NCI-H1694 (cell line): ENCODE results near the gene EIF3B.
"Not testable (repeated sequence)": the region's sequence is repeated elsewhere in the genome, so short reads cannot be mapped to it uniquely, and the experiment has no call there.

Source experiments
- DNase-seq: peaks from one replicate; lab custom pipeline; 2025; lab: John Stamatoyannopoulos, UW

Gene EIF3B

DNA sequence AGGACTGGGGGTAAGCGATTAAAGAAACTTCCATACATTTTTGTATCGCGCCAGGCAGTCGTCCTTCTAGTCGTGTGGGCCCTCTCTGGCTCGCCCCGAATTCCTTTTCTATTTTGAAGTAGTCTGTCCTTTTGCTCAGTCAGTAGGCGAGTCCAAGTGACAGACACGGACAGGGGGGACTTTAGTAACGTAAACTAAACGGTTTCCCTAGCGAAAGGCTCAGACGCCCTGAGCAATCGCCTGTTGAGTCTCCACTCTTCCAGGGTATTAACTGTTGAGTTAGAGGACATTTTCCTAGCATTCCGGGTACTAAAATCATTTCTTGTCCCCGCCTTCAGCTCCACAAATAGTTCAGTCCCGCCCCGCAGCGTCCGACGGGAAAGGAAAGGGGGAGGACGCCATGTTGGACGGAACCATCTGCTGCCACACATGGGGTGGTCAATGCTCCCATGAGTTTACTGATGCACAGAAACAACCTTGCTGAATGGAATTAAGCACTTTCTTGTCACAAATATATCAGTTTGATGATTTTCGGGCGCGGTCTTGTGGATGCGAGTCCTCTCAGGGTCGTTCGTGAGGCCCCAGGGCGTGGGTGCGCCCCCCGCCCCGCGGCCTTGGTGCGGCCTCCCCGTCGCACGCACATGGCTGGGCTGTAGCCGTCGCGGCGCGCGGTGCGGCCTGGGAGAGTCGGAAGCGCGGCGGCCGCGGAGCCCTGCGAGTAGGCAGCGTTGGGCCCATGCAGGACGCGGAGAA, at the start of gene EIF3B:
Gene EIF3B (plus strand): TSS at position 642 of the 753 bp plus-strand sequence. CDS start 95 bp downstream, at position 737.
- peak; percentile 91 for DNase-seq

GRCh38 chr7:2305258-2305657, 49.4 kb upstream of the EIF3B start:
- not testable (repeated sequence) for DNase-seq

DNA sequence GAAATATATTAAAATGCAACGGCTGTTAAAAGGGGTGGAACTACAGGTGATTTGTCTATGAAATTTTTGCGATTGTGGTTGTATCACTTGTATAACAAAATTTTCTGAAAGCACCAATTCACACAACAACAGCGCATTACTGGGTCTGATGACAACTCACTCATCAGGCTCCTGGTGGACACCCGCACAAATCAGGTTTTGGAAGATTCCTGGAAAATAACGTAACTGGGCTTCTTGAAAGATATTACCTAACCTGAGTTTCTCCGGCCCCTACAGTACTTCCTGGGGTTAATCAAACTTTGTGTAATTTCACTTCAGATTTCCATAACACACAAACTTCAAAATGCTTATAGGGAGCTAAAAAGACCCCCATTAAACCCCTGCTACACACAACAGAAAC, 47.9 kb upstream of the EIF3B start:
- no peak for DNase-seq

DNA sequence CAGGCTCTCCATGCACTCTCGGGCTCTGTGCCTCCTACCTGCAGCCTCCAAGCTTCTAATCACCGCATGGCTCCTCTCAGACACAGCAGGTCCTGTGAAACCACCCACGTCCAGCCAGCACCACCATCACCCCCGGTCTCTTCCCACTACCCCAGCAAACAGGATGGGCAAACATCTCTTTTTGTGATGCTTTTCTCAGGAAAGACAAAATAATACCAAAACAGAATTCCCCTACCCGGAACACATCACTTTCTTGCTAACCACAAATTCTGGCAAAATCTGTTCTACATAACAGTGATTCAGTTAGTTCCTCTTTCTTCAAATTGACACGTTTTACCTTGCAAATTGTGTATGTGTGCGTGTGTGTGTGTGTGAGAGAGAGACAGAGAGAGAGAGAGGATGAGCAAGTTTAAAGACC, 46.9 kb upstream of the EIF3B start:
- DNase-seq, result no peak

- DNase-seq, result no peak
Measured at GRCh38 chr7:2309889-2310331, 44.7 kb upstream of the EIF3B start.

DNA sequence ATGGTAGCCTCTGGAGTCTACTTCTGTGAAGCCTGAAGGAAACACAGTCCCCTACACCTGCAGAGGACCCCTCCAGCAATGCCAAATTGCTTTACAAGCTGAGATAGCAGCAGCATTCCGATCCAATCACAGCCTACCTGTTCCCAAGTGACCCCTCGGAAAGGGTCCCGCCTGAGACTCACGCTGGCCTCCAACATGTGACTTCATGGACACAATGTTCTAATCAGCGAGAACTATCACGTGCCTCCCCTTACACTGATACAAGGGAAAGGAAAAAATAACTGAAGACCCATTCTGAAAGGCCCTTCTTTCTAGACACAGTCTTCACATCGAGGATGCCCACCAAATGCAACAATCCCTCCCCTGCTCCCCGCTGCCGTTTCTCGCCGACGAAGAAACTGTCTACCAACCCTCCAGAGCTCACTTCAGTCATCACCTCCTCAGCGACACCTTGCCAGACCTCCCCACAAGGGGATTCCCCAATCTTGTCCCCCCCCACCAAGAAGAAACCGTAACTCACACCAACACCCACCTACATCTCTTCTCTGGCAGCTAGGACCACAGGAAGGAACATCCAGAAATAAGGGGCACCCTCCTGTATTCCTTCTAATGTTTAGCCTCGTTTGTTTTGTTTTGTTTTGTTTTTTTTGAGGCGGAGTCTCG, 42.2 kb upstream of the EIF3B start:
- DNase-seq, result no peak

DNA sequence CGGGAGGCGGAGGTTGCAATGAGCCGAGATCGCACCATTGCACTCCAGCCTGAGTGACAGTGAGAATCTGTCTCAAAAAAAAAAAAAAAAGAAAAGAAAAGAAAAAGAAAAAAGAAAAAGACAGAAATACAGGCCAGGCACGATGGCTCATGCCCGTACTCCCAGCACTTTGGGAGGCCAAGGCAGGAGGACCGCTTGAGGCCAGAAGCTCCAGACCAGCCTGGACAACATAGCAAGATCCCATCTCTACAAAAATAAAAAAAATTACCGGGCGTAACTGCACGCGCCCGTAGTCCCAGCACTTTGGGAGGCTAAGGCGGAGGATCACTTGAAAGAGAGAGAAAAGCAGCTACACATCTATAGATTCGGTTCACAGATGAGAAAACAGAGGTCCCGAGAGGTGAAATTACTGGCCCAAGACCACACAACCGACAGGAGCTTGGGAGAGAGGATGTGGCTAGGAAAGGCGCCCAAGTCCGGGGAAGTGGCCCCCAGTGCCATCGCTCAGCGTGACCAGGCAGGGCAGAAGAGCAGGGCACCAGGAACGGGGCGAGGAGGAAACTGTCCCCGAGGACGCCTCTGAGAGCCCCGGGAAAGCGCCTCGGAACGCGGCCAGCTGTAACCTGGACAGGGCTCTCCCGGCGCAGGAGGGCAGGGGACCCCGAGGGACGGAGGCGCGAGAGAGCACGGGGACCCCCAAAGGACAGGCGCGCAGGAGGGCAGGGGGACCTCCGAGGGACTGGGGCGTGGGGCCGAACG, 41.0 kb upstream of the EIF3B start:
- DNase-seq, result no peak

DNA sequence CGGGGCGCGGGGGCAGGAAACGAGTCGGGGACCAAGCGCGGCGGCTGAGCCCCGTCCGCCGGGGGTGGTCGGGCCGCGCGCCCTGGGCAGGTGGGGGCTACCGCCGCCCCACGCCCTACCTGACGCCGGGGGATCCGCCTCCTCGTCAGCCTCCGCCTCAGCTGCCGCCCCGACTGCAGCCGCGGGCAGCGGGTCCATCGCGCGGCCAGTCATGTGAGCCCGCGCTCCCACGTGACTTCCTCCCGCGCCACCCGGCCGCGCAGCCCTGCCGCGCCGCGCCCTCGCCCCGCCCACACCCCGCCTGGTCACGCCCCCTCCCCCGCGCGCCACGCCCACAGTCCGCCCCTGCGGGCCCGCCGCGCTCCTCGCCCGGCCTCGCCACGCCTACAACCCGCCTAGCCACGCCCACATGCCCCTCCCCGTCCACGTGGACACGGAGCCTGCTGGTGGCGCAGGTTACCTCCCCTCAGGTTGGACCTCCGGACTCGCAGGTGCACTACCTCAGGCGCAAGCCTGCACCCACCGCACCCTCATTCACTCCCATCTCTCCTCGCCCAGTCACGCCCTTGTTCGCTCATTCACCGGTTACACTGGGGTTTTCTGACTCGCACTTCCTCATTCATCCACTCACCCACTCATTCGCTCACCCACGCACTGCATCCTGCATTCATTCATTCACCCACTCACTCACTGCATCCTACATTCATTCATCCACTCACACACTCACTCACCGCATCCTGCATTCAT, 40.2 kb upstream of the EIF3B start, which contains the start of gene SNX8:
Gene SNX8 (minus strand): TSS at position 233 of the 747 bp plus-strand sequence. CDS start 20 bp downstream, at position 213.
- DNase-seq, result peak; percentile 64

DNA sequence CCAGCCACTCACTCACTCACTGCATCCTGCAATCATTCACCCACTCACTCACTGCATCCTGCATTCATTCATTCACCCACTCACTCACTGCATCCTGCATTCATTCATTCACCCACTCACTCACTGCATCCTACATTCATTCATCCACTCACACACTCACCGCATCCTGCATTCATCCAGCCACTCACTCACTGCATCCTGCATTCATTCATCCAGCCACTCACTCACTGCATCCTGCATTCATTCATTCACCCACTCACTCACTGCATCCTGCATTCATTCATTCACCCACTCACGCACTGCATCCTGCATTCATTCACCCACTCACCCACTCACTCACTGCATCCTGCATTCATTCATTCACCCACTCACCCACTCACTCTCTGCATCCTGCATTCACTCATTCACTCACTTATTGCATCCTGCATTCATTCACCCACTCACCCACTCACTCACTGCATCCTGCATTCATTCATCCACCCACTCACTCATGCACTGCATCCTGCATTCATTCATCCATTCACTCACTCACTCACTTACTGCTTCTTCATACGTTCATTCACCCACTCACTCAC, 39.6 kb upstream of the EIF3B start:
- DNase-seq, result not testable (repeated sequence)

DNA sequence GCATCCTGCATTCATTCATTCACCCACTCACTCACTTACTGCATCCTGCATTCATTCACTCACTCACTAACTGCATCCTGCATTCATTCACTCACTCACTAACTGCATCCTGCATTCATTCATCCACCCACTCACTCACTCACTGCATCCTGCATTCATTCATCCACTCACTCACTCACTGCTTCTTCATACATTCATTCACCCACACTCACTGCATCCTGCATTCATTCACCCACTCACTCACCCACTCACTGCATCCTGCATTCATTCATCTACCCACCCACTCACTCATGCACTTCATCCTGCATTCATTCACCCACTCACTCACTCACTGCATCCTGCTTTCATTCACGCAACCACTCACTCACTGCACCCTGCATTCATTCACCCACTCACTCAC, 38.8 kb upstream of the EIF3B start:
- DNase-seq, result no peak

DNA sequence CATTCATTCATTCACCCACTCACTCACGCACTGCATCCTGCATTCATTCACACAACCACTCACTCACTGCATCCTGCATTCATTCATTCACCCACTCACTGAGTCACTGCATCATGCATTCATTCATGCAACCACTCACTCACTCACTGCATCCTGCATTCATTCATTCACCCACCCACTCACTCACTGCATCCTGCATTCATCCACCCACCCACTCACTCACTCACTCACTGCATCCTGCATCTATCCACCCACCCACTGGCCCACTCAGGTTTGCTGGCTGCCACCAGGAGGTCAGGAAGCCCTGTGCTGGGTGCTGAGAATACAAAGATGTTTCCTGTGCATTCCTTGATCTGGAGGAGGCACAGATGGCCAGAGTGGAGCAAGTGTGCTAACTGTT, 38.0 kb upstream of the EIF3B start:
- no peak for DNase-seq

- no peak for DNase-seq
Measured at GRCh38 chr7:2317556-2318293, 36.9 kb upstream of the EIF3B start.

- DNase-seq, result no peak
Measured at GRCh38 chr7:2321020-2321419, 33.6 kb upstream of the EIF3B start.

GRCh38 chr7:2325162-2325561, 29.5 kb upstream of the EIF3B start:
- no peak for DNase-seq

- DNase-seq, result no peak
Measured at GRCh38 chr7:2326951-2327350, 27.7 kb upstream of the EIF3B start.

- DNase-seq, result no peak
Measured at GRCh38 chr7:2330493-2330892, 24.1 kb upstream of the EIF3B start.

DNA sequence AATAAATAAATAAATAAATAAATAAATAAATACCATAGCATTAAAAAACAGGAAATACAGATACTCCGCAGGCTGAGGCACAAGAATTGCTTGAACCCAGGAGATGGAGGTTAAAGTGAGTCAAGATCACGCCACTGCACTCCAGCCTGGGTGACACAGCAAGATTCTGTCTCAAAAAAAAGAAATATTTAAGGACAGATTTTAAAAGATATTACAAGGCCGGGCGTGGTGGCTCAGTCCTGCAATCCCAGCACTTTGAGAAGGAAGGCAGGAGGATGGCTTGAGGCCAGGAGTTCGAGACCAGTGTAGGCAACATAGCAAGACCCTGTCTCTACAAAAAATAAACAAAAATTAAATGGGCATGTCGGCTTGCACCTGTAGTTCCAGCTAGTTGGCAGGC, 22.9 kb upstream of the EIF3B start:
- DNase-seq, result no peak

DNA sequence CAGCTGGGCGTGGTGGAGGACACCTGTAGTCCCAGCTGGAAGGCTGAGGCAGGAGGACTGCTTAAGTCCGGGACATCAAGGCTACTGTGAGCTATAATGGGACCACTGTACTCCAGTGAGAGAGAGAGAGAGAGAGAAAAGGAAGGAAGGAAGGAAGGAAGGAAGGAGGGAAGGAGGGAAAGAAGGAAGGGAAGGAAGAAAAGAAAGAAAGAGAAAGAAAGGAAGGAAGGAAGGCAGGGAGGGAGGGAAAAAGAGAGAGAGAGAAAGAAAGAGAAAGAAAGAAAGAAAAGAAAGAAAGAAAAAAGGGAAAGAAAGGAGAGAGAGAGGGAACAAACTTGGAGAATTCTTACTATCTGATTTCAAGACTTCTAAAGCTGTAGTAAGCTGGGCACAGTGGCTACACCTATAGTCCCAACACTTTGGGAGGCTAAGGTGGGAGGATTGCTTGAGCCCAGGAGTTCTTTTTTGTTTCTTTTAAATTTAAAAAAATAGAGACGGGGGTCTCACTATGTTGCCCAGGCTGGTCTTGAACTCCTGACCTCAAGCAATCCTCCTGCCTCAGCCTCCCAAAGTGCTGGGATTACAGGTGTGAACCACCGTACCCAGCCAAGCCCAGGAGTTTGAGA, 21.9 kb upstream of the EIF3B start:
- not testable (repeated sequence) for DNase-seq

DNA sequence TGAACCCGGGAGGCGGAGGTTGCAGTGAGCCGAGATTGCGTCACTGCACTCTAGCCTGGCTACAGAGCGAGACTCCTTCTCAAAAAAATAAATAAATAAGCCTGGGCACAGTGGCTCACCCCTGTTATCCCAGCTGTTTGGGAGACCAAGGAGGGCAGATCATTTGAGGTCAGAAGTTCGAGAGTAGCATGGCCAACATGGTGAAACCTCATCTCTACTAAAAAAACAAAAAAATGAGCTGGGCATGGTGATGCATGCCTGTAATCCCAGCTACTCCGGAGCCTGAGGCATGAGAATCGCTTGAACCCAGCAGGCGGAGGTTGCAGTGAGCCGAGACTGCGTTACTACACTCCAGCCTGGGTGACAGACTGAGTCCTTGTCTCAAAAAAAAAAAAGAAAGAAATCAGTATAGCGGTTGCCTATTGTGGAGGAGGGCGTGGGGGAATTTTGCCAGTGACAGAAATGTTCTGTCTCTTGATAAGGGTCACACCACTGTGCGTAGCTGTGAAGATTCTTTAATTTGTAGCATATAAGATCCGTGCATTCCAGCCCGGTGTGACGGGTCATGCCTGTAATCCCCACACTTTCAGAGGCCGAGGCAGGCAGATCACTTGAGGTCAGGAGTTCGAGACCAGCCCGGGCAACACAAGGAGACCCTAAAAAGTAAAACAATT, 17.9 kb upstream of the EIF3B start:
- no peak for DNase-seq
